ENCODE results near the gene CDCA8. TPM values are rescaled to one million over a fixed set of nuclear protein-coding genes. Genes with fewer than 3 reads are reported as not detected.

Gene CDCA8
- total RNA-seq, 4 donors from 2014 or later, result 3.1 to 7.4 (median 4.0) TPM

DNA sequence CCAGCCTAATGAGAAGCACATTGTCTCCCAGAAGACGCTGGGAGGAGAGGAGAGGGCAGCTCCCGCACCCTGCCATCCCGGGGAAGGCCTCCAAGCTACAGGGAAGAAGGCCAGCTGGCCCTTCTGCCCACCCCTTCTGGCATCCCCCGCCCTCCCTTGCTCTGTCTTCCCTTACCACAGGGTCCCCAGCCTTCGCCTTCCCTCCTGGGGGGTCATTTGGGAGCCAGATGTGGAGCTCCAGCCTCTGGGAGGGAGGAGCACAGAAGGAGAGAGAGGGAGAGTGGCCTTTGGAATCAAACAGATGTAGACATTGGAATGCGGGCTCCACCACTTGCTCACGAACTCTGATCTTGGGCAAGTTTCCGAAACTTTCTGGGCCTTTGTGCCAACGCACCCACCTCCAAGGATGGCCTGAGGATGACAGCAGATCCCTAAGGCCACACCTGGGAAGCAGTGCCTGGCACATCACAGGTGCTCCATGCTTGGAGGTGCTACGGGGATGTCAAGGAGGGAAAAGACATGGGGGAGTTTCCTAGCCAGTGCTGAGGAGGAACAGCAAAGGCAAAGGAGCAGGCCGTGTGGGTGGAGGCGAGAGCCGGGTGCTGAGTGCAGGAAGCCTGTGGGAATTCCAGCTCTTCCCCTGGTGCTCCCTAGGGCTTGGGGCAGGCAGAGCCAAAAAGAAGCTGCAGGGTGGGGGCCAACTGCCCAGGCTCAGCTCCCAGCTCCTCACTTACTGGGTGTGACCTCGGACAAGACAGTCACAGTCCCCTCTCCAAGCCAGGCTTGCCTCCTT is 34.5 kb upstream of the CDCA8 start:
- Histone ChIP-seq H3K4me1 (no peaks in the 10 kb centered on the region), H3K36me3 (no peaks in the 10 kb centered on the region), H3K4me3 (no peak overlapping the region), H3K9me3 (no peaks in the 10 kb centered on the region), H3K27ac (no peak overlapping the region), H3K27me3 (no peaks in the 10 kb centered on the region)
- DNase-seq, result peak in 1 of 3 donors; percentile 15
- TF ChIP-seq POLR2A (IDR thresholded peaks at IDR 0.05) (no peak), CTCF (IDR thresholded peaks at IDR 0.05) (no peak)

GRCh38 chr1:37658486-37658885 is 33.8 kb upstream of the CDCA8 start:
- Histone ChIP-seq H3K4me3 (no peak overlapping the region), H3K27me3 (no peaks in the 10 kb centered on the region), H3K27ac (no peak overlapping the region), H3K4me1 (no peaks in the 10 kb centered on the region), H3K36me3 (no peaks in the 10 kb centered on the region), H3K9me3 (no peaks in the 10 kb centered on the region)
- no peak for DNase-seq
- no peak for TF ChIP-seq CTCF (IDR thresholded peaks at IDR 0.05)
- TF ChIP-seq POLR2A (IDR thresholded peaks at IDR 0.05), result no peak

DNA sequence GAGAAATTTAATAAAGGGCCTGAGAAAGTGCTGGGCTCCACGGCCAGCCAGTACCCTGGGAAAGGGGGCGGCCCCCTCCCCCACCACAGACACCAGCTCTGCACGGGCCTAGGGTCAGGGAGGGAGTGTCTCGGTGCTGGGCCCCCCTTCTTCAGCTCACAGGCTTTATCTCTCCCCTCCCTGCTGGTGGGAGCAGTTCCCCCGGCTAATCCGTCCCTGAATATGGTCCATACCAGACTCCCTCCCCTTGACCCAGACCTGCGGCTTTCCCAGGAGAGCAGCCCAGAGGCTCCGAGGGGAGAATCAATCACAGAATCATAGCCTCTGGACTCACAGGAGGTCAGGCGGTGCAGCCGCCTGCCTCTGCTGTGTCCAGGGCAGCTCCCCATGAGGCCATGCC is 31.7 kb upstream of the CDCA8 start:
- Histone ChIP-seq H3K27ac (no peak overlapping the region), H3K27me3 (no peaks in the 10 kb centered on the region), H3K36me3 (no peaks in the 10 kb centered on the region), H3K4me1 (no peaks in the 10 kb centered on the region), H3K9me3 (no peaks in the 10 kb centered on the region), H3K4me3 (no peak overlapping the region)
- no peak for TF ChIP-seq CTCF (IDR thresholded peaks at IDR 0.05)
- TF ChIP-seq POLR2A (IDR thresholded peaks at IDR 0.05), result no peak
- DNase-seq, result no peak

DNA sequence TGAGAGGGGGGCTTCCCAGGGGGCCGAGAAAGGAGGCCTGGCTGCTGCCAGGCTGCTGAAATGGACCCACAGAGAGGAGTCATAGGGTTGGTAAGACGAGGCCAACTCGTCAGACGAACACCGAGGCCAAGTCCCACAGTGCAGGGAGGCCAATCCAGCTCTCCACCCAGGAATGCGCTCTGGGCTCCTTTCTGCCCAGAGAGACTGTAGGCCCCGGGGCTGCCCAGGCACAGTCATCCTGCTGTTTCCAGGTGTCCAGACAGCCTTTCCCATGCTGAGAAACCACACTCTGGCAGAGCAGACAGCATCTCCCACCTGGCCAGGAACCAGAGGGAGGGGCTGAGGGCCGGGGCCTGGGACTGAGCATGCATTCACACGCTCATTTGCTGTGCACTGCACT is 30.9 kb upstream of the CDCA8 start:
- H3K27me3 ChIP-seq, result no peaks in the 10 kb centered on the region
- H3K9me3 ChIP-seq, result no peaks in the 10 kb centered on the region
- H3K36me3 ChIP-seq, result no peaks in the 10 kb centered on the region
- no peak overlapping the region for H3K4me3 ChIP-seq
- no peak for DNase-seq
- no peak overlapping the region for H3K27ac ChIP-seq
- TF ChIP-seq CTCF (IDR thresholded peaks at IDR 0.05), result no peak
- TF ChIP-seq POLR2A (IDR thresholded peaks at IDR 0.05), result no peak
- H3K4me1 ChIP-seq, result no peaks in the 10 kb centered on the region

DNA sequence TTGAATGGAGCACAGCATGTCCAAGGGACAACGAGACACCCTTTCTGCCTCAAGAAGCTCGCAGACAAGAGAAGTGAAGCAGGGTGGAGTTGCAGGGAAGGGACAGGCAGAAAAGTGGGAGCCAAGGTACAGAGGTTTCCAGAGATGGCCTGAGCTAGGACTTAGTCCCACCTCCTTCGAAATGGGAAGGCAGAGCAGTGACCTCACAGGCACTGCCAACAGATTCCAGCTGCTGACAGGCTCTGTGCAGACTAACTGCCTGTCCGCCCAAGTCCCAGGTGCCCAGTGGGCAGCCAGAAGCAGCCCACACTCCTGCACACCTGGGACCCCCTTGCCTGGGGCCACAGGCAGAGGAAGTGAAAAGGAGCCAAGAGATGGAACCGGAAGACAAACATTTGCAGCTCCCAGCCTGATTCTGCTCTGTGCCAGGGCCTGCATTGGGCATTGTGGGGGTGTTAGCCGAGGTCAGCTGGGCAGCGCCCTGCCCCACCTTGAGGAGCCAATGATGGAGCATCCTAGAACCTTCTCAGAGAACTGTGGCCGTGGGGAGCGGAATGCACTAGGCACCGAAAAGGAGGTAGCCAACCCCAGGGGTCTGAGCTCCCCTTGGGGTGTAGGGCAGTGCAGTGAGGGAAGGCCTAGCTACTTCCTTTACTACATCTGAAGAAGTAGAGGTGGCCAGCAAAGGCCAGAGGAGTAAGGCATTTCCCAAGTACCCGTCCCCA is 30.1 kb upstream of the CDCA8 start:
- no peaks in the 10 kb centered on the region for H3K4me1 ChIP-seq
- H3K27ac ChIP-seq, result no peak overlapping the region
- TF ChIP-seq POLR2A (IDR thresholded peaks at IDR 0.05) (no peak), CTCF (IDR thresholded peaks at IDR 0.05) (no peak)
- H3K27me3 ChIP-seq, result no peaks in the 10 kb centered on the region
- H3K36me3 ChIP-seq, result no peaks in the 10 kb centered on the region
- DNase-seq, result no peak
- H3K4me3 ChIP-seq, result no peak overlapping the region
- H3K9me3 ChIP-seq, result no peaks in the 10 kb centered on the region

Data from Peyer's patch (tissue), 4 donors.